Type B pancreatic cell (in vitro differentiated cells): ENCODE data around the gene SPSB4. TPM values are rescaled to one million over a fixed set of nuclear protein-coding genes. Genes with fewer than 3 reads are reported as not detected.
A peak's percentile ranks its signal among the peaks of the same experiment; 100 is the strongest.

Experiments used
- DNase-seq: peaks from one replicate; pipeline ENCODE4 v3.0.0; 2021; ENCODE audit warnings: mixed read lengths; ENCODE audit not compliant: unreplicated experiment; ENCODE audit errors: extremely low spot score
- H3K27ac Mint-ChIP-seq: 2 replicates; pipeline ENCODE4 v1.8.0; 2021; ENCODE audit warnings: mild to moderate bottlenecking, mixed read lengths
- H3K27me3 Mint-ChIP-seq: 2 replicates; pipeline ENCODE4 v1.8.0; 2021; ENCODE audit warnings: mixed read lengths
- H3K36me3 Mint-ChIP-seq: 2 replicates; pipeline ENCODE4 v1.8.0; 2021; ENCODE audit warnings: mixed read lengths
- H3K4me1 Mint-ChIP-seq: one replicate; pipeline ENCODE4 v1.8.0; 2021; ENCODE audit warnings: mixed read lengths; ENCODE audit not compliant: unreplicated experiment
- H3K4me3 Mint-ChIP-seq: 2 replicates; pipeline ENCODE4 v1.8.0; 2021; ENCODE audit warnings: mild to moderate bottlenecking, mixed read lengths
- H3K9me3 Mint-ChIP-seq: 2 replicates; pipeline ENCODE4 v1.8.0; 2021; ENCODE audit warnings: mixed read lengths
- CTCF ChIP-seq: fragments of 200-600 bp; sonication (generic); conservative IDR thresholded peaks from 2 replicates; pipeline ENCODE4 v1.5.0; 2021; ENCODE audit warnings: antibody characterized with exemption, mild to moderate bottlenecking
- total RNA-seq: library from RNA; stranded (reverse); gene quantifications from 2 replicates; pipeline ENCODE4 v1.2.1, GENCODE V29; 2021; ENCODE audit warnings: low replicate concordance

The SPSB4 gene
- total RNA-seq, 1 donor from 2014 or later, result 23.8 TPM

GRCh38 chr3:141049681-141050080, 1.5 kb upstream of the SPSB4 start:
- Mint-ChIP-seq H3K4me1 (peaks cover 13% of the 10 kb centered on the region), H3K27ac (no peak overlapping the region), H3K27me3 (peaks cover 51% of the 10 kb centered on the region), H3K4me3 (peak overlapping the region; percentile 90), H3K36me3 (no peaks in the 10 kb centered on the region), H3K9me3 (no peaks in the 10 kb centered on the region)
- TF ChIP-seq CTCF, result peak; percentile 63
- DNase-seq, result no peak

- DNase-seq, result no peak
- peaks cover 9% of the 10 kb centered on the region for H3K36me3 Mint-ChIP-seq
- peaks cover 32% of the 10 kb centered on the region for H3K4me1 Mint-ChIP-seq
- peak overlapping the region; percentile 8 for H3K27ac Mint-ChIP-seq
- H3K9me3 Mint-ChIP-seq, result no peaks in the 10 kb centered on the region
- peak overlapping the region; percentile 89 for H3K4me3 Mint-ChIP-seq
- TF ChIP-seq CTCF, result peak; percentile 42
- H3K27me3 Mint-ChIP-seq, result peaks cover 62% of the 10 kb centered on the region
These were observed 475 bp downstream of the SPSB4 start for GRCh38 chr3:141051443-141052200.

DNA sequence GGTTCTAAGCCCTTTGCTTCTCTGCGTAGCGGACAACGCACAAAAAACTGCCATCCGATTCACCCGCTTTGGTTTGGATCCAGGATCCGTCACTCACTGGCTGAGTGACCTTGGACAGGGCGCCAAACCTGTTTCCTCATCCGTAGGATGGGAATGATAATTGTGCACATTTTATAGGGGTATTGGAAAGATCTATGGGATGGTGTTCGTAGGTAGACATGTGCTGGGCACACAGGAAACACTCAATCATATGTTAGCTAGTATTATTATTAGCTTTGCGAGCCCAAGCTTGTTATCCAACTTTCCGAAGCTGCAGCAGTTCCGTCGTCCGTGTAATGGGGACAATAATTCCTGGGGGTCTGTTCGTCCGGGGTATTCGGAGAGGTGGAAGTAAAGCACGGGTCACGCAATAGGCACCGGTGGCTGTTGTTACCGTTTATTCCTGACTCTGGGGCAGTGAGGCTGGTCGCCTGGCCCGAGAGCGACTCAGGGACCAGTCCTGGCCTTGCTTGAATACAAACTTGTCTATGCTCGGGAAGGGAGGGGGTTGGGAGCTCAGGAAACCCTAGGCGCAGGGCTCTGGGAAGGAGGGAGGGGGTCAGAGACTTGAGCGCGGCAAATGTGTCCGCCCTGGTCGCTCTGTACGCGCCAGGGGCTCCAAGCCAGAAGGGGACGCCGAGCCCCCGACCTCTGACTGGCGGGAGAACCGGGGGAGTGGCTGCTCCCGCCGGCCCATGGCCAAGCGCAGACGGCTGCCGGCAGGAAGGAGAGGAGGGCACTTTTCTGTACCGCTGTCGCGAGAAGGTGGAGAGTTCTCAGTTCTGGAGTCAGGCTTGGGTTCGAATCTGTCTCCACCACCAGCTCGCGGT, 1.3 kb downstream of the SPSB4 start:
- Mint-ChIP-seq H3K4me1 (peaks cover 40% of the 10 kb centered on the region), H3K27ac (peak overlapping the region; percentile 8), H3K9me3 (no peaks in the 10 kb centered on the region), H3K4me3 (peak overlapping the region; percentile 89), H3K27me3 (peaks cover 58% of the 10 kb centered on the region), H3K36me3 (peaks cover 9% of the 10 kb centered on the region)
- no peak for DNase-seq
- no peak for TF ChIP-seq CTCF

DNA sequence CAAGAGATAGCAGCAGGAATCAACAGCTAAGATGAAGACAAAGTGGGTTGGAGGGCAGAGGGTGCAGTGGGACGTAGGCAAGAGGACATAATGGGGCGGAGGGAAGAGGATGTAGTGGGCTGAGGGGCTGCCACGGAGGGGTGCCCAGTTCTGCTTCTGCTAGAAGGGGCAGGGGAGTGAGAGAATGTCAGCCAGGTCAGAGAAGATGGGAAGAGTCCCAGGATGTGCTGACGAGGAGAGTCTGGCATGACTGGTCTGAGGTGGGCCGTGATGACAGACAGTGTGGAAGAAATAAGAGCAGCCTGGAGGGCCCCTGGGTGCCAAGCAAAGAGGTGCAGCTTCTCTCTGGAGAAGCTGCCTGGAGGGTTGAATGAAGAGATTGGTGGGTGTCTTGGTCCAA, 4.0 kb downstream of the SPSB4 start:
- no peaks in the 10 kb centered on the region for H3K9me3 Mint-ChIP-seq
- peak overlapping the region; percentile 31 for H3K4me3 Mint-ChIP-seq
- DNase-seq, result no peak
- peaks cover 34% of the 10 kb centered on the region for H3K27me3 Mint-ChIP-seq
- H3K36me3 Mint-ChIP-seq, result peaks cover 9% of the 10 kb centered on the region
- peaks cover 51% of the 10 kb centered on the region for H3K4me1 Mint-ChIP-seq
- TF ChIP-seq CTCF, result no peak
- H3K27ac Mint-ChIP-seq, result no peak overlapping the region

- peaks cover 51% of the 10 kb centered on the region for H3K4me1 Mint-ChIP-seq
- no peak for DNase-seq
- H3K27ac Mint-ChIP-seq, result no peak overlapping the region
- no peak for TF ChIP-seq CTCF
- H3K4me3 Mint-ChIP-seq, result peak overlapping the region; percentile 54
- peaks cover 28% of the 10 kb centered on the region for H3K27me3 Mint-ChIP-seq
- H3K9me3 Mint-ChIP-seq, result no peaks in the 10 kb centered on the region
- H3K36me3 Mint-ChIP-seq, result peaks cover 9% of the 10 kb centered on the region
These were observed 4.6 kb downstream of the SPSB4 start for GRCh38 chr3:141055536-141056445.
